T-helper 1 cell treated with Interleukin-12 subunit alpha and Interleukin-12 subunit beta and Interleukin-4 antibody, amounts not matched to agents 30 ng/mL and 1 ng/mL, for 36 hours (primary cell): ENCODE measurements around the gene SAE1. TPM values are rescaled to one million over a fixed set of nuclear protein-coding genes. Genes with fewer than 3 reads are reported as not detected.
"Not testable (repeated sequence)": the region's sequence is repeated elsewhere in the genome, so short reads cannot be mapped to it uniquely, and the experiment has no call there.

Source experiments
- intact Hi-C: fragments of 100-400 bp; cut with micrococcal nuclease; formaldehyde crosslinking; loops from one replicate; pipeline ENCODE4 v1.15.1; 2024
- total RNA-seq: library from RNA; stranded (reverse); gene quantifications from 2 replicates; pipeline ENCODE4 v1.2.3, GENCODE V29; 2022

Gene SAE1
- total RNA-seq, 1 donor from 2014 or later = 116 TPM

- intact Hi-C loops = loop anchor here (1.0 kb wide), 4 partner anchors 31 to 112 kb away; no protein-coding TSS in a partner anchor
These were observed 5.5 kb upstream of the SAE1 start for GRCh38 chr19:47124937-47125668.

- intact Hi-C loops = loop anchor here (1.0 kb wide), 4 partner anchors 31 to 112 kb away; no protein-coding TSS in a partner anchor
These were observed 5.0 kb upstream of the SAE1 start for GRCh38 chr19:47125669-47125938.

- intact Hi-C loops = no loop called here
These were observed 1.1 kb upstream of the SAE1 start for GRCh38 chr19:47129579-47129978.

- intact Hi-C loops = loop anchor here (1.0 kb wide), 5 partner anchors 17 to 268 kb away; partner anchors contain the start of genes TMEM160 and ZC3H4
These were observed 481 bp upstream of the SAE1 start for GRCh38 chr19:47130120-47130588.

- intact Hi-C loops = no loop called here
These were observed 1.7 kb downstream of the SAE1 start for GRCh38 chr19:47132194-47132852.

GRCh38 chr19:47133021-47133471 is 2.4 kb downstream of the SAE1 start:
- intact Hi-C loops = no loop called here

- intact Hi-C loops = no loop called here
These were observed 3.9 kb downstream of the SAE1 start for GRCh38 chr19:47134545-47134944.

- intact Hi-C loops = no loop called here
These were observed 4.5 kb downstream of the SAE1 start for GRCh38 chr19:47135156-47135555.

GRCh38 chr19:47141252-47141651 is 10.6 kb downstream of the SAE1 start:
- intact Hi-C loops = not testable (repeated sequence)

- intact Hi-C loops = no loop called here
These were observed 11.1 kb downstream of the SAE1 start for GRCh38 chr19:47141695-47142094.

GRCh38 chr19:47142779-47143178 is 12.1 kb downstream of the SAE1 start:
- intact Hi-C loops = no loop called here

GRCh38 chr19:47143322-47144073 is 12.9 kb downstream of the SAE1 start:
- intact Hi-C loops = loop anchor here (2.0 kb wide), 1 partner anchor 15 kb away; no protein-coding TSS in a partner anchor

GRCh38 chr19:47144630-47145029 is 14.0 kb downstream of the SAE1 start:
- intact Hi-C loops = loop anchor here (2.0 to 5.0 kb wide), 3 partner anchors 14 to 283 kb away; no protein-coding TSS in a partner anchor

GRCh38 chr19:47145639-47146486 is 15.2 kb downstream of the SAE1 start:
- intact Hi-C loops = loop anchor here (2.0 to 5.0 kb wide), 3 partner anchors 13 to 281 kb away; no protein-coding TSS in a partner anchor

- intact Hi-C loops = loop anchor here (5.0 kb wide), 2 partner anchors 40 to 280 kb away; no protein-coding TSS in a partner anchor
These were observed 16.3 kb downstream of the SAE1 start for GRCh38 chr19:47146920-47147319.

- intact Hi-C loops = no loop called here
These were observed 21.0 kb downstream of the SAE1 start for GRCh38 chr19:47151627-47152026.

- intact Hi-C loops = no loop called here
These were observed 21.6 kb downstream of the SAE1 start for GRCh38 chr19:47152205-47152604.

GRCh38 chr19:47152632-47153031 is 22.0 kb downstream of the SAE1 start:
- intact Hi-C loops = no loop called here

GRCh38 chr19:47153266-47153665 is 22.6 kb downstream of the SAE1 start:
- intact Hi-C loops = no loop called here

GRCh38 chr19:47155148-47155547 is 24.5 kb downstream of the SAE1 start:
- intact Hi-C loops = loop anchor here (5.0 kb wide), 1 partner anchor 72 kb away; no protein-coding TSS in a partner anchor
